Epithelial cell of proximal tubule (primary cell): ENCODE measurements around the gene BORCS6. TPM values are rescaled to one million over a fixed set of nuclear protein-coding genes. Genes with fewer than 3 reads are reported as not detected.

Source experiments
- DNase-seq: peaks from one replicate; pipeline ENCODE4 v3.0.0-alpha.2; 2011; ENCODE audit warnings: low read depth
- H3K4me3 ChIP-seq: 2 replicates; pipeline ENCODE4 v1.5.1; 2011; ENCODE audit warnings: low read depth, mild to moderate bottlenecking, low read length
- total RNA-seq: library from RNA; depleted of rRNA; stranded (reverse); fragments of >200 nt; gene quantifications from 2 replicates; pipeline ENCODE4 v1.2.3, GENCODE V29; 2015
- TF ChIP-seq, protein P1 (sequence below): conservative IDR thresholded peaks from 2 replicates; pipeline ENCODE4 v1.5.1; 2012; ENCODE audit warnings: low read depth, mild to moderate bottlenecking, low read length

Gene BORCS6
- total RNA-seq, 1 donor from 2014 or later, result 9.5 TPM

DNA sequence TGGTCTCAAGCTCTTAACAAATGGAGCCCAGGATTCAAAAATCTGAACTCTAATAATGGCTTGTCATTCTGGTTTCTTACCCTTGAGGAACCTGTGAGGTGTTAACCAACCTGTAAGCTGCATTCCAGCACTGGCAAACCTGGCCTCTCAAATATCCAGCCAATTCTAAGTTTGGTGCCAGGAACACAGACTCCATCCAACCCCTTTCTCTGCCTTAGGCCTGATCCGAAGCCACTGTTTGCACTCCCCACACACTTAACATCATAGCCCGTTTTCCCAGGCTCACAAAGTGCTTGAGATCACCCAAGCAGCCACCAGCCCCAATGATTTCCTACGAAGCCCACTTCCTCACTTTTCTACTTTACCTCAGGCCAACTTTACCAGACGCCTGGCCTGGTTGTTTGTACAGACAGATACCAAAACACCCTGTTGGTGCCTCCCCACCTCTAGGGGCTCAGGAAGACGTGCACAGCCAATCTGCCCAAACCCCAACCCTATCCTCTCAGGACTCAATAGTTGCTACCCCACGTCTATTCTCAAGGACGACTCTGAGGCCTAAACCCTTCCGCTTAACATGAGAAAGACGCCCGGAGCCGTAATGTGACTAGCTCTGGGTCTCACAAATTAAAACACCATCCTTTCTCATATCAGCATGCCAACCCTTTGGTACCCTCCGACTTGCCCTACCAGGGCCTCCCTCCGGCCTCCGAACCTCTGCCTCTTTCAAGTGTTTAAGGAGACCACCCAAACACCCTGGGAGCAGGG lies 34.6 kb downstream of the BORCS6 start:
- TF ChIP-seq, protein P1, sequence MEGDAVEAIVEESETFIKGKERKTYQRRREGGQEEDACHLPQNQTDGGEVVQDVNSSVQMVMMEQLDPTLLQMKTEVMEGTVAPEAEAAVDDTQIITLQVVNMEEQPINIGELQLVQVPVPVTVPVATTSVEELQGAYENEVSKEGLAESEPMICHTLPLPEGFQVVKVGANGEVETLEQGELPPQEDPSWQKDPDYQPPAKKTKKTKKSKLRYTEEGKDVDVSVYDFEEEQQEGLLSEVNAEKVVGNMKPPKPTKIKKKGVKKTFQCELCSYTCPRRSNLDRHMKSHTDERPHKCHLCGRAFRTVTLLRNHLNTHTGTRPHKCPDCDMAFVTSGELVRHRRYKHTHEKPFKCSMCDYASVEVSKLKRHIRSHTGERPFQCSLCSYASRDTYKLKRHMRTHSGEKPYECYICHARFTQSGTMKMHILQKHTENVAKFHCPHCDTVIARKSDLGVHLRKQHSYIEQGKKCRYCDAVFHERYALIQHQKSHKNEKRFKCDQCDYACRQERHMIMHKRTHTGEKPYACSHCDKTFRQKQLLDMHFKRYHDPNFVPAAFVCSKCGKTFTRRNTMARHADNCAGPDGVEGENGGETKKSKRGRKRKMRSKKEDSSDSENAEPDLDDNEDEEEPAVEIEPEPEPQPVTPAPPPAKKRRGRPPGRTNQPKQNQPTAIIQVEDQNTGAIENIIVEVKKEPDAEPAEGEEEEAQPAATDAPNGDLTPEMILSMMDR, result no peak
- H3K4me3 ChIP-seq, result peak overlapping the region; percentile 90
- no peak for DNase-seq

DNA sequence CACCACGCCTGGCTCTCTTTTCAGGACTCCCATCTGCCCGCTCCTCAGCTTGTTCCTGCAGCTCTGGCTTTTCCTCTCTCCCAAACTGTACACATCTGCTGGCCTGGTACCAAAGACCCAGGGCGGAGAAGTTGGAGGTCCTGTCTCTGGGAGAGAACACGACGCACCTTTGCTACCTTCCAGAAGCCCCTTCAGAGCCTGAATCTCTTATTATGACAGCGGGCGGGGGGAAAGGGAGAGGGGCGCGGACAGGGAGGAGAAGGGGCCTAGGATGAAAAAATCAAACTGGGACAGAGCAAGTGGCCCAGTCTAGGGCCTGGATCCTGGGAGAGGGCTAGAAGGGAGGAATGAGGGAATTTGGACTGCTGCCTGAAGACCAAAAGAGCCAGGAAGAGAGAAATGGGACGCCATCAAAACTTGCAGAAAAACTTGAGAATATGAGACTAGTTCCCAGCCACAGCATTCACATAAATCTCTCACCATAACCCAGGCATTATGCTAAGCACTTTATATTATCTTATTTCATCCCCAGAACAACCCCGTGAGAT lies 35.3 kb downstream of the BORCS6 start:
- DNase-seq, result no peak
- H3K4me3 ChIP-seq, result peak overlapping the region; percentile 90
- TF ChIP-seq, protein P1, result no peak

DNA sequence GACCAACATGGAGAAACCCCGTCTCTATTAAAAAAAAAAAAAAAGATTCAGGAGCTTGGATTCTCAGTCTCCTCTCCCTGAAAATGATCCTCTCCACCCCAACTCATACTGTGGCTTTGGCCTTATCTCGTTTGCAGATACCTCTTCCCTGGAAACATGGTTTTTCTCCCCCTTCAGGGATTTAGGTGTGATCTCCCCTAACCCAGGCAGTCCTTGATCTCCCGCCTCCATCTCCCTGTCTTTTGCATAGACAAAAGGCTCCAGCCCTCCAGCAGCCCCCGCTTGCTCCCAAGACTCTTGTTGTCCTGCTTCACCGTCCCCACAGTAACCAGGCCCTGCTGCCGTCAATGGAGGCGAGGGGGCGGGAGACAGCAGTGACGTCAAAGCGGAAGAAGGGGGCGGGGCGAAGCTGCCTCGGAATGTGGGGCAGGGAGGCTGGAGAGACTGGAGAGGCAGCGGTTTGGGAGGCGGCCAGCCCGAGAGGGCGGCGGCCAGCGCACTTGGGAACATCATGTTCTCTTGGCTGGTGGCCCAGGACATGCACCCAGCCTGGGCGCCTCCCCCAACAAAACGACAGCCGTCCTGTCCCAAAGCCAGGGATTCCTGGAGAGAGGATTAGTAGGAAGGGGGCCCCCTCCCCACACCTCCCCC lies 35.9 kb downstream of the BORCS6 start:
- peak; percentile 76 for DNase-seq
- TF ChIP-seq, protein P1, result no peak
- peak overlapping the region; percentile 90 for H3K4me3 ChIP-seq

DNA sequence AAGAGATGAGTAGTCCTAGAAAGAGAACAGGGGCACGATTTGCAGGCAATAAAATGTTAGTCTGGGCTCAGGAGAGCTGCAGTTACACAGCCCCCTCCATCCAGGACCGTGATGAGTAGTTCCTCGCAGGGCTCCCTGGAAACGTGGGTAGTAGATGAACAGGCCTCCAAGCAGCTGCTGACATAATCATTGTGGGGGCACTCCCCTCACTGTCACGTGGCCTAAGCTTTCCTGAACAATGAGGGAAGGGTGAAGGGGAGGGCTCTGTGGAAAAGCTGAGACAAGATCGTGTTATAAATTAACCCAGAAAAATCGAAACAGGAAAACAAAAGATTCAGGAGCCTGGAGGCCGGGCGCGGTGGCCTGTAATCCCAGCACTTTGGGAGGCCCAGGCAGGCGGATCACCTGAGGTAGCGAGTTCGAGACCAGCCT lies 36.4 kb downstream of the BORCS6 start:
- DNase-seq, result peak; percentile 94
- TF ChIP-seq, protein P1, result no peak
- H3K4me3 ChIP-seq, result peak overlapping the region; percentile 90

DNA sequence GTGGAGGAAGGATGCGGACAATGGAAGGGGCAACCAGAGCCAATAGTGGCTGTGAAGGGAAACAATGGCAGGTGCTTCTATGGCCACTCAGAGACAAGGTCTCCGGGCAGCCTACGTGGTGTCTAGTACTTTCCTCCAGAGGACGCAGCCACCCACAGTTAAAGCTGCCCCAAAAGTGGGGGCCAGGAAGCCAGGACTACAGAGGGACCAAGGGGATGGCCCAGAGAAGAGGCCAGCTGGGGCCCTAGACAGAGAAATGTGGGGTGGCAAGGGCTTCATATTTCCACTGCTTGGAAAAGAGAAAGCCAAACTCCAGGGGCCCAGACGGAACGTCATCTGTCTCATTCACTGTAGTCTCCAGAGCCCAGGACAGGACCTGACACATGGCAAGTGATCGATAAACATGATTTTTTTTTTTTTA lies 36.9 kb downstream of the BORCS6 start:
- TF ChIP-seq, protein P1, result no peak
- DNase-seq, result no peak
- H3K4me3 ChIP-seq, result peak overlapping the region; percentile 93

DNA sequence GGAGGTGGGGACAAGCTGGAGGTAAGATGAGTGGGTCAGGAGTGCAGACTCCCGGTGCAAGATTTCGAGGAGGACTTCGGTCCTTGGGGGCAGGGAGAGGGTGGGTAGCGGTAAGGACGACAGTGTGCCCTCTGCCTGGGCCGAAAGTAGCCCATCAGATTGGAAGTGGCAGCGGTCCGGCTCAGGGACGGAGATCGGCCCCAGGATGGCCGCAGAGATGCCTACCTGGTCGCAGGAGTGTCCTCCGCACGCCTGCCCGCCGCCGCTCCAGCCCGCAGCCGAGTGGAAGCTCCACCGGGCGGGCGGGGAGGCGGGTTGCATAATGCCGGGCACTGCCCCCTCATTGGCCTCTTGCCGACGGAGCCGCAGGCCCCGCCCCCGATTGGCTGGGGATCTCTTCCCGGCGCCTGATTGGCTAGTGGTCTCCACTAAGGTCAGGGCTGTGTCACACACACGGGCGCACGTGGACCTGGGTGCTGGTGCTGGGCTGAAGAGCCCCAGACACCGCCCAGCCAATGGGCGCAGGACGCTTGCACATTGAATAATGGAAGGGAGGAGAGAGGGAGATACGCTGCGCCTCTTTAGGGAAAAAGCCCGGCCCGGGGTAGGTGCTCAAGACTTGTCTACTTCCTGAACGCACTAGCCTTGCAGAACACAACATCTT lies 37.7 kb downstream of the BORCS6 start, which contains the start of gene PER1:
TSS of gene PER1 (minus strand) at position 293 of the 664 bp plus-strand sequence. CDS start 1,698 bp downstream, outside the sequence.
- H3K4me3 ChIP-seq, result peak within 1 kb of the TSS; percentile 93
- peak; percentile 59 for DNase-seq

More for the DNA sequence above, 37.7 kb downstream of the BORCS6 start, which contains the start of gene PER1:
- TF ChIP-seq, protein P1, result no peak
